ENCODE data around the gene BOLA3.

BOLA3 gene

GRCh38 chr2:74147727-74148456 is at the start of gene BOLA3 (continued):
- peak; percentile 60; the same call in 1 of the 2 replicates for TF ChIP-seq ZEB2 (tag by site-specific recombination; IDR thresholded peaks at IDR 0.05)
- no peak for TF ChIP-seq ZNF10 (tag by site-specific recombination; IDR thresholded peaks at IDR 0.05)
- TF ChIP-seq ZFP41 (tag by site-specific recombination; IDR thresholded peaks at IDR 0.05; ENCODE audit: borderline replicate concordance) = no peak
- no peak for TF ChIP-seq ZNF645 (tag by site-specific recombination; IDR thresholded peaks at IDR 0.05)
- TF ChIP-seq ZNF555 (tag by site-specific recombination; conservative IDR thresholded peaks at IDR 0.05) = no peak
- no peak for TF ChIP-seq ZNF510 (tag by site-specific recombination; IDR thresholded peaks at IDR 0.05; ENCODE audit: insufficient replicate concordance)
- 0 out of 2 replicates have a peak, but pooled peaks have one; percentile 62 for TF ChIP-seq ZNF184 (tag by site-specific recombination; IDR thresholded peaks at IDR 0.05)
- TF ChIP-seq PRDM4 (tag by site-specific recombination; IDR thresholded peaks at IDR 0.05) = no peak
- TF ChIP-seq KLF16 (tag by site-specific recombination; IDR thresholded peaks at IDR 0.05) = 0 out of 2 replicates have a peak, but pooled peaks have one; percentile 20
- TF ChIP-seq ZBTB44 (tag by site-specific recombination; IDR thresholded peaks at IDR 0.05) = peak; percentile 59; the same call in 1 of the 2 replicates
- TF ChIP-seq ZNF501 (tag by site-specific recombination; IDR thresholded peaks at IDR 0.05) = peak; percentile 54; the same call in 1 of the 2 replicates
- TF ChIP-seq KLF1 (tag by site-specific recombination; IDR thresholded peaks at IDR 0.05) = peak; percentile 33; the same call in 1 of the 2 replicates
- peak; percentile 61; the same call in 1 of the 2 replicates for TF ChIP-seq YY2 (tag by site-specific recombination; IDR thresholded peaks at IDR 0.05)
- TF ChIP-seq ZNF654 (tag by site-specific recombination; IDR thresholded peaks at IDR 0.05; ENCODE audit: low read depth) = no peak
- 0 out of 2 replicates have a peak, but pooled peaks have one; percentile 12 for TF ChIP-seq SP7 (tag by site-specific recombination; IDR thresholded peaks at IDR 0.05)
- TF ChIP-seq OSR2 (tag by site-specific recombination; IDR thresholded peaks at IDR 0.05) = no peak
- 0 out of 2 replicates have a peak, but pooled peaks have one; percentile 19 for TF ChIP-seq WT1 (tag by site-specific recombination; IDR thresholded peaks at IDR 0.05)
- peak; percentile 69; the same call in 1 of the 2 replicates for TF ChIP-seq ZXDB (tag by site-specific recombination; IDR thresholded peaks at IDR 0.05)
- TF ChIP-seq ZSCAN16 (tag by site-specific recombination; IDR thresholded peaks at IDR 0.05) = no peak
- no peak for TF ChIP-seq ZNF677 (tag by site-specific recombination; IDR thresholded peaks at IDR 0.05)
- TF ChIP-seq CTCF (tag by site-specific recombination; IDR thresholded peaks at IDR 0.05) = peak; percentile 59
- TF ChIP-seq ZNF830 (tag by site-specific recombination; IDR thresholded peaks at IDR 0.05; ENCODE audit: low read depth) = no peak
- TF ChIP-seq ZNF362 (tag by site-specific recombination; IDR thresholded peaks at IDR 0.05) = 0 out of 2 replicates have a peak, but pooled peaks have one; percentile 25
- 0 out of 2 replicates have a peak, but pooled peaks have one; percentile 31 for TF ChIP-seq ZNF639 (tag by site-specific recombination; IDR thresholded peaks at IDR 0.05)
- no peak for TF ChIP-seq AEBP2 (tag by site-specific recombination; IDR thresholded peaks at IDR 0.05; ENCODE audit: borderline replicate concordance)
- TF ChIP-seq ZSCAN30 (tag by site-specific recombination; IDR thresholded peaks at IDR 0.05) = peak; percentile 92
- TF ChIP-seq SP2 (tag by site-specific recombination; IDR thresholded peaks at IDR 0.05) = peak; percentile 33; the same call in 1 of the 2 replicates
